AG09309 (cell line): Measurements from ENCODE around the gene SLC6A7.

Experiments
- DNase-seq: peaks from one replicate; pipeline ENCODE4 v3.0.0-alpha.2; 2010; ENCODE audit warnings: low read depth
- H3K4me3 ChIP-seq: 2 replicates; pipeline ENCODE4 v1.5.1; 2011; ENCODE audit warnings: mild to moderate bottlenecking, low read depth, low read length, moderate library complexity; ENCODE audit not compliant: control insufficient read depth
- TF ChIP-seq, protein P1 (sequence below): IDR thresholded peaks from 2 replicates; pipeline ENCODE4 v1.5.1; 2011; ENCODE audit warnings: mild to moderate bottlenecking, low read depth, low read length, inconsistent platforms; ENCODE audit not compliant: insufficient read depth, control insufficient read depth; ENCODE audit errors: missing control alignments

SLC6A7 gene

DNA sequence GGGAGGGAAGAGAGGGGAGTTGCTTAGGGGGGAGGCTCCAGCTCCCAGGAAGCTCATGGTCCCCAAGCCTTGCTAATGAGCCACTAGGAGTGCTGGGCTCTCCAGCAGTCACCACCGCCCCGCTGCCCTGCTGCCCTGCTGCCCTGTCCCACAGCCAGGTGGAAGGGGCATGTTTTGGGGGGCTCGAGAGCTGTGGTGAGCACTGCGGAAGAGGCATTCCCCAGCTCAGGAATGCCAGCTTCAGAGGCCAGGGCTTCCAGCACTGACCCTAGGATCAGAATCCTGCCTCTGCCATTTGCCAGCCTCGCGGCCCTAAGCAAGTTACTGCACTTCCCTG, 16.9 kb downstream of the SLC6A7 start:
- no peak overlapping the region for H3K4me3 ChIP-seq
- TF ChIP-seq, protein P1, sequence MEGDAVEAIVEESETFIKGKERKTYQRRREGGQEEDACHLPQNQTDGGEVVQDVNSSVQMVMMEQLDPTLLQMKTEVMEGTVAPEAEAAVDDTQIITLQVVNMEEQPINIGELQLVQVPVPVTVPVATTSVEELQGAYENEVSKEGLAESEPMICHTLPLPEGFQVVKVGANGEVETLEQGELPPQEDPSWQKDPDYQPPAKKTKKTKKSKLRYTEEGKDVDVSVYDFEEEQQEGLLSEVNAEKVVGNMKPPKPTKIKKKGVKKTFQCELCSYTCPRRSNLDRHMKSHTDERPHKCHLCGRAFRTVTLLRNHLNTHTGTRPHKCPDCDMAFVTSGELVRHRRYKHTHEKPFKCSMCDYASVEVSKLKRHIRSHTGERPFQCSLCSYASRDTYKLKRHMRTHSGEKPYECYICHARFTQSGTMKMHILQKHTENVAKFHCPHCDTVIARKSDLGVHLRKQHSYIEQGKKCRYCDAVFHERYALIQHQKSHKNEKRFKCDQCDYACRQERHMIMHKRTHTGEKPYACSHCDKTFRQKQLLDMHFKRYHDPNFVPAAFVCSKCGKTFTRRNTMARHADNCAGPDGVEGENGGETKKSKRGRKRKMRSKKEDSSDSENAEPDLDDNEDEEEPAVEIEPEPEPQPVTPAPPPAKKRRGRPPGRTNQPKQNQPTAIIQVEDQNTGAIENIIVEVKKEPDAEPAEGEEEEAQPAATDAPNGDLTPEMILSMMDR, result no peak
- no peak for DNase-seq

DNA sequence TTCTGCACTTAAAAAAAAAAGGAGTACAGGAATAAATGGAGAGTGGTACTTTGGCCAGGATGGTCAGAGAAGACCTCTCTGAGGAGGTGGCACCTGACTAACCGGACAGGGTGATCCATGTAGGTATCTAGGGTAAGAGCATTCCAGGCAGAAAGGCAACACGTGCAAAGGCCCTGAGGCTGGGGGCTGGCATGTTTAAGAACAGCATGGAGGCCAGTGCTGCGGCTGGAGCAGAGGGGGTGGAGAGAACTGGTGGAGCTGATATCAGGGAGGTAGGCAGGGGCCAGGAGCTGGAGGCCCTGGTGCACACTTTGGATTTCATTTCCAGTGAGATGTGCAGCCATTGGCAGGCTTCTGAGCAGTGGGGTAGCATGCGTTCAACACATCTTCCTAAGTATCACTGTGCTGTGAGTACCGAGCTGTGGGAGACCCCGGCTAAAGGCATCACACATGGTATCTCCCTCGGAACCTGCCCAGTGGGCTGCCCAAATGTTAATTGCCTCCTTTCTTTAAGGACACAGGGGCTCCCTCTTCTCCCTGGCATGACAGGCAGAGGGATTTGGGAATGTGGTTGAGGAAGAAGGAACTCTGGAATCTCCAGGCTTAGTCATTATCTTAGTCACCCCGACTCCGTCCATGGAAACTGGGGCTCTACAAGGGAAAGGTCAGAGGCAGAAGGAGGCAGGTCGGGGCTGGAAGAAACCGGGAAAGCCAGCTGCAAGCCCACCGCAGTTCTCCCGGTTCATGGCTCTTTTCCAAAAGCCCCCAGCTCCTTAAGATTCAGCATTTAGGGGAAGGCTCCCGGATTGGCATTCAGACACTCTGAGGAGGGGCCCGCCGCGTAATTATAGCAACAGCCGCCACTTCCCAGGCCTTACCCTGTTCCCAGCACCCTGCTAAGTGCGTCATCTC, 18.6 kb downstream of the SLC6A7 start:
- TF ChIP-seq, protein P1, result no peak
- no peak for DNase-seq
- H3K4me3 ChIP-seq, result no peak overlapping the region

DNA sequence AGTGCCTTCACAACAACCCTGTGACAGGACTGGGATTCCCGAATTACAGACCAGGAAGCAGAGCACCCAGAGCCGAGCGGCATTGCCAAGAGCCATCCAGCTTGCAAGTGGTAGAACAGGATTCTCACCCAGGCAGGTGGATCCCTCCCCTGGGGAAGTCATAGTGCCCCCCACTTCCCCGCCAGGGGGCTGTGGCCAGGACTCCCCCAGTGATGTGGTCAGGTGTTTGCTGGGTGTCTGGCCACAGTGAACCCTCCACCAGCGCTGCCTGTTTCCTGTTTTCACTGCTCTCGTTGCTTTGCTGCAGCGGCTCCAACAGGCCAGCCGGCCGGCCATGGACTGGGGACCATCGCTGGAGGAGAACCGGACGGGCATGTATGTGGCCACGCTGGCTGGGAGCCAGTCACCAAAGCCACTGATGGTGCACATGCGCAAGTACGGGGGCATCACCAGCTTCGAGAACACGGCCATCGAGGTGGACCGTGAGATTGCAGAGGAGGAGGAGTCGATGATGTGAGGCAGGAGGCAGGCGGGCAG, 19.3 kb downstream of the SLC6A7 start:
- H3K4me3 ChIP-seq, result no peak overlapping the region
- peak; percentile 67 for DNase-seq
- TF ChIP-seq, protein P1, result no peak

DNA sequence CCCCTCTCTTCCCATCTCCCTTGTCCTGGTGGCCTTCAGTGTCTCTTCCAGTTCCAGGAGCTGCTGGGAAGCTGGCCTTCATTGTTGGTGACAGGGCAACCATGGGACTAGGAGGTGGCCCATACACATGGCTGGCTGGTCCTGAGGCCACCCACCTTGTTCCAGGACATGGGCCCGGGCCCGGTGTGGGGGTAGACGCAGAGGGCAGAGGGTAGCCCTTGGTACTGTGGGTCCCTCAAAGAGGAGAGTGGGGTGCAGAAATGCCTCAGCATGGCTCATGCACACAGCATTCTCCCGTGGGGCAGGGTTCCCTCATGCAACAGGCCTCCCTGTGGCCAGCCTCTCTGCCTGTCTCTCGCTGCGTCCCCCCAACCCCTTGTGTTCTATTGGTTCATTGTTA, 20.8 kb downstream of the SLC6A7 start:
- H3K4me3 ChIP-seq, result no peak overlapping the region
- DNase-seq, result no peak
- TF ChIP-seq, protein P1, result no peak

DNA sequence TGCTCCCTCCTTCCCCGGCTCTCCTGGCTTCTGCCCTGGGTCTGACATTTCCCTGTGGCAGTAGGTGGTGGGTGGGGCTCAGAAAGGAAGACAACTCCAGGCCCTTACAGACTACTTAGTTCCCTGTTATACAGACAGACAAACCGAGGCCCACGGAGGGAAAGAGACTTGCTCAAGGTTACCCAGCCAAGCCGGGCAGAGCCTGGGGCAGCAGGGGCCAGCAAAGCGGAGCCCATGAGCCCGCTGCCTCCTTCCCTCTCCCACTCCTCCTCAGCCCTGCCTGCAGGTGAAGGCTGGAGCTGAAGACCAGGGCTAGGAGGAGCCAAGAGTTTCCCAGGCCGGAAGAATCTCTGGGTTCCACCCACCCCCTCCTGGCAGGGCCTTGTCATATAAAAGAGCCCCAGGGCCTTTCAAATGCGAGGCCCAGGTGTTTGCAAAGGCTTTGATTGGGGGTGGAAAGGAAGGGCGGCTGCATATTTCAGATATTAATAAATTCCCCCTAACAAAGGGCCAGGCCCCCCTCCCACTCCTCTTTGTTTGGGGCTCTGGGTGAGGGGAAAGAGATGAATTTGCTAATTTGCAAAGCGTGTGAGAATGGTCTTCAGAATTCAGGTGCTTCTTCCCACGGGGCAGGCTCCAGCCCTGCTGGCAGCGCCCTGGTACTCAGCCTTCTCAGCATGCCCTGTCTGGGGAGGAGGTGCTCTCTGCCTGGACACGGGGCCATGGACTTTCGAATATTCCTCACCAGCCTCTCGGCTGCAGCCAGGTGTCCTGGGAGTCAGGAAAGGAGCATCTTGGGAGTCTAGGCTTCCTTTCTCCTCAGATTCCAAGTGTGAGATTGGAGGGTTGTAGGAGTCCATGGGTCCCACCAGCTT, 21.5 kb downstream of the SLC6A7 start:
- TF ChIP-seq, protein P1, result no peak
- no peak for DNase-seq
- no peak overlapping the region for H3K4me3 ChIP-seq

DNA sequence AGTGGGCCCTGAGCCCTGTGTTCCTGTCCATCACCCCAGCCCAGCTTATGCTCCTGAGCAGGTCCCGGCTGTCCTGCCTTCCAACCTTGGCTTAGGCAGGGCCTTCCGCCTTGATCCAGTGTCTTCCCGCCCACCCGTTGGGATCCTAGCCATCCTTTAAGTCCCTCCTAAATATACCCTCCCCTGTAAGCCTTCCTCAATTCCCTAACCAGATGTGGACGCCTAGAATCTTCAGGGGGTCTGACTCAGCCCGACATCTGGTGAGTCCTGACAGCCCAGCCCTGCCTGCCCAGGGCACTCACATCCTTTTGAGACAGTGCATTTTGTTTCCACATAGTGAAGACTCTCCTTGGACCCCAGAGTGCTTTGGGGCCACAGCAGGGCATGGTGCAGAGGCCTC, 23.7 kb downstream of the SLC6A7 start:
- no peak overlapping the region for H3K4me3 ChIP-seq
- no peak for DNase-seq
- TF ChIP-seq, protein P1, result no peak
